Measurements from ENCODE around the gene CDH23.

Gene CDH23

GRCh38 chr10:71553432-71553831 lies 156.7 kb downstream of the CDH23 start:
- DNase-seq (ENCODE audit: low read depth): no peak
- TF ChIP-seq CTCF (conservative IDR thresholded peaks at IDR 0.05; ENCODE audit: low read depth, low read length): no peak
- no peak overlapping the region for H3K4me3 ChIP-seq (ENCODE audit: low read length)

GRCh38 chr10:71554671-71555070 lies 158.0 kb downstream of the CDH23 start:
- TF ChIP-seq CTCF (conservative IDR thresholded peaks at IDR 0.05; ENCODE audit: low read depth, low read length): no peak
- DNase-seq (ENCODE audit: low read depth): no peak

GRCh38 chr10:71555087-71555723 lies 158.5 kb downstream of the CDH23 start:
- TF ChIP-seq CTCF (conservative IDR thresholded peaks at IDR 0.05; ENCODE audit: low read depth, low read length): no peak
- no peak overlapping the region for H3K4me3 ChIP-seq (ENCODE audit: low read length)
- no peak for DNase-seq (ENCODE audit: low read depth)

More at GRCh38 chr10:71554671-71555070, 158.0 kb downstream of the CDH23 start:
- no peak overlapping the region for H3K4me3 ChIP-seq (ENCODE audit: low read length)

GRCh38 chr10:71555724-71556119 lies 159.0 kb downstream of the CDH23 start:
- DNase-seq (ENCODE audit: low read depth): no peak
- no peak overlapping the region for H3K4me3 ChIP-seq (ENCODE audit: low read length)
- no peak for TF ChIP-seq CTCF (conservative IDR thresholded peaks at IDR 0.05; ENCODE audit: low read depth, low read length)

DNA sequence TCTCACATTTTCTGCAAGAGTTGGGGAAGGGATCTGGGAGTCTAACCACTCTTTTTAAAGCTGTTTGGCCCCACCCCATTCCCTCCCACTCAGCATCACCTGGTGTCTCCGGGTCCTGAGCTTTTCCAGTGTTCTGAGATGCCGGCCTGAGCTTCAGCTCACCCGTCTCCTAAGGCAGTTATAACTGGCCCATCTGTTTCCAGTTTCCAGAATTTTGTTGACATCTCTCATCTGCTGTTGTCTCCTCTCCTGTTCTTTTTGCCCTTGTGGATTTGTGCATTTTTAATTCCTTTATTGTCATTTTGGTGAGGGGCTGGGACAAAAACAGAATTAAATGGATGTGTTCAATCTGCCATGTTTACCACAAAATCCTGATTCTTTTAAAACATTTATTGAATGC lies 162.3 kb downstream of the CDH23 start:
- TF ChIP-seq CTCF (conservative IDR thresholded peaks at IDR 0.05; ENCODE audit: low read depth, low read length): no peak
- DNase-seq (ENCODE audit: low read depth): no peak
- H3K4me3 ChIP-seq (ENCODE audit: low read length): no peak overlapping the region

DNA sequence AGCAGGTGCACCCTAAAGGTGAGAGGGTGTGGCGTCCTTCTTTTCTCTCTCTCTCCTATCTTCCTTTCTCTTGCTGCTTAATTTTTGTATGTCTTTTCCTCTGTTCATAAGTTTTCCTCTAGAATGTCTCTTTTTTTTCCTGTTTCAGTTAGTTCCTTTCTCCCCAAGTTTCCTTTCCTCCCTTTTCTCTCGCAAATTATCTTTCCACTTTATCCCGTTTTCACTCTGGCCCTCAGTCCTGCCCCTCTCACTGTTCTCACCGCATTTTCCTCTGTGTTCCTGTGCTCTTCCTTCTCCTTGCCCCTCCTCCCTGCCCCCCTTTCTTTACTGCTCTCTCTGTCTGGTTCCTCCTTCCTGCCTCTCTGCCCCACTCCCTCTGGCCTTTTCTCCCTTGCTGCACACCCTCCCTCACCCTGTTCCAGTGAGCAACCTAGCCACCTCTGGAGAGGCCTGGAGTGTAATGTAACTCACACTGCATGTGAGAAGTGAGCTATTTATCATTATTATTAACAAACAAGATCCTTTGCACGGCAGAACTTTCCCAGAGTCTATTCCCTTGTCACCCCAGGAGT lies 164.4 kb downstream of the CDH23 start:
- no peak for TF ChIP-seq CTCF (conservative IDR thresholded peaks at IDR 0.05; ENCODE audit: low read depth, low read length)
- no peak for DNase-seq (ENCODE audit: low read depth)
- no peak overlapping the region for H3K4me3 ChIP-seq (ENCODE audit: low read length)

DNA sequence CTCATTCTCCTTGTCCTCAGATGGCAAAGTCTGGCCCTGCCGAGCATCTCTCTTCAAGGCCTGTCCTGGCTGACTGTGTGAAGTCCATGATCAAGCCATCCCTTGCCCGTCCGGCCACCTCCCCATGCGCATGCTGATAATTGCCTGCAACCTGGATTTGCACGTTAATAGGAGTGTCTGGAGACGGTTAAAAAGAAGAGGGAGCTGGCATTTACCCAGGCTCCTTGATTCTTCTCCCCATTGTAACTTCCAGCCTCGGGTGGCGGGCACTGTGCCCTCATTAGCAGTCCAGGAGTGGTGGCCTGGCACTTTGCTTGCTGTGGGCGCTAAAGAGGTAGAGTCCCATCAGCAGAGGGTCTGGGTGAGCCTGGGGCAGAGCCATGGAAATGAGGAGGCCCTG lies 165.5 kb downstream of the CDH23 start:
- DNase-seq (ENCODE audit: low read depth): no peak
- TF ChIP-seq CTCF (conservative IDR thresholded peaks at IDR 0.05; ENCODE audit: low read depth, low read length): no peak
- H3K4me3 ChIP-seq (ENCODE audit: low read length): no peak overlapping the region

All from retinal pigment epithelial cell (primary cell).